KMS-11 (cell line): ENCODE results near the gene CDC37.
A peak's percentile ranks its signal among the peaks of the same experiment; 100 is the strongest.
"Not testable (repeated sequence)": the region's sequence is repeated elsewhere in the genome, so short reads cannot be mapped to it uniquely, and the experiment has no call there.

Source experiments
- H2AFZ ChIP-seq: fragments of 200-600 bp; sonication (generic); 2 replicates; pipeline ENCODE4 v1.6.1; 2016; ENCODE audit warnings: antibody characterized with exemption, mixed run types, low read depth
- H3K27ac ChIP-seq: fragments of 200-600 bp; sonication (generic); 2 replicates; pipeline ENCODE4 v1.6.1; 2016; ENCODE audit warnings: mild to moderate bottlenecking, mixed run types
- H3K27me3 ChIP-seq: fragments of 200-600 bp; sonication (generic); 2 replicates; pipeline ENCODE4 v1.6.1; 2017; ENCODE audit warnings: mild to moderate bottlenecking, low read depth, mixed run types, moderate library complexity; ENCODE audit not compliant: insufficient read depth
- H3K36me3 ChIP-seq: fragments of 200-600 bp; sonication (generic); 2 replicates; pipeline ENCODE4 v1.6.1; 2017; ENCODE audit warnings: mild to moderate bottlenecking, mixed run types; ENCODE audit not compliant: insufficient read depth
- H3K4me1 ChIP-seq: fragments of 200-600 bp; sonication (generic); 2 replicates; pipeline ENCODE4 v1.6.1; 2016; ENCODE audit warnings: mild to moderate bottlenecking, low read depth, mixed run types; ENCODE audit not compliant: poor library complexity, severe bottlenecking
- H3K4me2 ChIP-seq: fragments of 200-600 bp; sonication (generic); 2 replicates; pipeline ENCODE4 v1.7.0; 2016; ENCODE audit warnings: mild to moderate bottlenecking, mixed run types
- H3K4me3 ChIP-seq: fragments of 200-600 bp; sonication (generic); IDR thresholded peaks from 2 replicates; pipeline ENCODE4 v1.6.1; 2017; ENCODE audit warnings: low read depth, low read length, mixed read lengths; ENCODE audit not compliant: insufficient read depth
- H3K79me2 ChIP-seq: fragments of 200-600 bp; sonication (generic); 2 replicates; pipeline ENCODE4 v1.6.1; 2016; ENCODE audit warnings: low read depth, mixed run types; ENCODE audit not compliant: insufficient read depth
- H3K9ac ChIP-seq: fragments of 200-600 bp; sonication (generic); 2 replicates; pipeline ENCODE4 v1.6.1; 2016; ENCODE audit warnings: mild to moderate bottlenecking, mixed run types
- H4K20me1 ChIP-seq: fragments of 200-600 bp; sonication (generic); 2 replicates; pipeline ENCODE4 v1.6.1; 2016; ENCODE audit warnings: mild to moderate bottlenecking, mixed run types; ENCODE audit not compliant: insufficient read depth
- CTCF ChIP-seq: fragments of 200-600 bp; sonication (generic); conservative IDR thresholded peaks from 2 replicates; pipeline ENCODE4 v1.6.1; 2017; ENCODE audit warnings: low read depth, mild to moderate bottlenecking, antibody characterized with exemption, low read length, moderate library complexity, mixed read lengths

Gene CDC37

DNA sequence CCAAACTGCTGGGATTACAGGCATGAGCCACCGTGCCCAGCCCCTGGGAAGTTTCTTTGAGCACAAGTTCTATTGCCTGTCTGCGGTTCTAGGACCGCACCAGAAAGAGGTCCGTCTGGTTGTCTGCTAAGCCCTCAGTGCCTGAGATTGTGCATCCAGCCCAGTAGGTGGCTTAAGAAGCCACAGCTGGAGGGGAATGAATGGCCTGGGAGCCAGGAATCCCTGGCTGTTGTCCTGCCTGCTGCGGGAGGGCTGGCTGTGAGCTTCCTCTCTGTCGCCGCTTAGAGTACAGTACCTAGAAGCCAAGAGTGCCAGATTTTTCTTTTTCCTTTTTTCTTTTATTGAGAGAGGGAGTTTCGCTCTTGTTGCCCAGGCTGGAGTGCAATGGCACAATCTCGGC, 18.8 kb downstream of the CDC37 start:
- no peak overlapping the region for H3K4me2 ChIP-seq
- H3K9ac ChIP-seq: no peak overlapping the region
- H4K20me1 ChIP-seq: no peaks in the 10 kb centered on the region
- H3K79me2 ChIP-seq: peaks cover 8% of the 10 kb centered on the region; the same call in 1 of the 2 replicates
- H3K27me3 ChIP-seq: no peaks in the 10 kb centered on the region
- no peak for TF ChIP-seq CTCF
- H3K4me1 ChIP-seq: peaks cover 41% of the 10 kb centered on the region
- H2AFZ ChIP-seq: no peak overlapping the region
- no peak overlapping the region for H3K27ac ChIP-seq
- H3K4me3 ChIP-seq: no peak overlapping the region
- no peaks in the 10 kb centered on the region for H3K36me3 ChIP-seq

- not testable (repeated sequence) for H2AFZ ChIP-seq, H3K36me3 ChIP-seq, H3K27ac ChIP-seq, H3K4me2 ChIP-seq, H3K9ac ChIP-seq, H3K4me3 ChIP-seq, H3K27me3 ChIP-seq, H4K20me1 ChIP-seq
- peaks cover 33% of the 10 kb centered on the region for H3K4me1 ChIP-seq
- peaks cover 16% of the 10 kb centered on the region; the same call in 1 of the 2 replicates for H3K79me2 ChIP-seq
Measured at GRCh38 chr19:10383223-10383499, 20.2 kb downstream of the CDC37 start.

DNA sequence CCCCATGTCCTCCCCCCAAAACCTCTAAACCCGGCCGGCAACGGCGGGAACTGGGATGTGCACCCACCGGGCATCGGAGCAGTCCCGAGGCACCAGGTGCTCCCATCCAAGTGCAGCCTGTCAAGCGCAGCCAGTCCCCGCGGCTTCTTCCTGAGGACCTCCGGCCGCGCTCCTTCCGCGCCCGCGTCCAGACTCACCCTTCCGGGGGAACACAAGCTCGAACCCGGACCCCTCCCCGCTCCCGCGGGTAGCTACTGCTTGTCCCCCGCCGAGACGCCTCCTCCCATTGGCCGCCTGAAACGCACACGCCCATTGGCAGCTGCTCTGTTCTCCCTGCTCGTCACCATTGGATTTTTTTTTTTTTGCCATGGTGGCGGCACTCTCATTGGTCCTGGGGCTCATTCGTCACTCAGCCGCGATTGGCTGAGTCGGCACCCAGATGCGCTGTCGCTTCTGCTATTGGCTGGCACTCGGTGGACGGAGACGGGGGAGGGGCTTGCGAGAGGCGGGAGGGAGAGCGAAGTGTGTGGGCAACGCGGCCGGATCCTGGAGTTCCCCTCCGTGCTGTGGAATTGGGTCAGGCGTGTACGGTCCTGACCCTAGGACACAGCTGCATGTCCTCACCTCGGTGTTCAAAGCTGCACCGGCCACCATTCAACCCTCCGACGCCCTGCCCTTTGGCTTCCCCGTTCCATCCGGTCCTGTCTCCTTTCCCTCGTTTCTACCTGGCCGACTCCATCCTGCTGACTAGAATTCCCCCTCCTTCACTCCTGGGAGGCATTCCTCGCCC, 22.8 kb downstream of the CDC37 start, which contains the start of gene TYK2:
Gene TYK2 (minus strand): TSS at position 260 of the 790 bp plus-strand sequence. CDS start 2,166 bp downstream, outside the sequence.
- TF ChIP-seq CTCF: no peak
- Histone ChIP-seq H3K4me1 (peaks cover 13% of the 10 kb centered on the region), H3K9ac (peak within 1 kb of the TSS; percentile 79), H2AFZ (peak within 1 kb of the TSS; percentile 99), H4K20me1 (no peaks in the 10 kb centered on the region), H3K79me2 (peaks cover 17% of the 10 kb centered on the region; the same call in 1 of the 2 replicates), H3K4me3 (no peak within 1 kb of the TSS), H3K36me3 (no peaks in the 10 kb centered on the region), H3K27ac (peak within 1 kb of the TSS; percentile 57), H3K4me2 (peak within 1 kb of the TSS; percentile 94), H3K27me3 (no peaks in the 10 kb centered on the region)

- no peaks in the 10 kb centered on the region for H4K20me1 ChIP-seq
- peak overlapping the region; percentile 79 for H3K9ac ChIP-seq
- no peaks in the 10 kb centered on the region for H3K36me3 ChIP-seq
- H3K4me2 ChIP-seq: peak overlapping the region; percentile 94
- peak overlapping the region; percentile 49 for H3K27ac ChIP-seq
- no peak for TF ChIP-seq CTCF
- peaks cover 13% of the 10 kb centered on the region for H3K4me1 ChIP-seq
- peaks cover 17% of the 10 kb centered on the region; the same call in 1 of the 2 replicates for H3K79me2 ChIP-seq
- H3K27me3 ChIP-seq: no peaks in the 10 kb centered on the region
- H3K4me3 ChIP-seq: no peak overlapping the region
- H2AFZ ChIP-seq: peak overlapping the region; percentile 99
Measured at GRCh38 chr19:10379880-10380312, 23.4 kb downstream of the CDC37 start.

DNA sequence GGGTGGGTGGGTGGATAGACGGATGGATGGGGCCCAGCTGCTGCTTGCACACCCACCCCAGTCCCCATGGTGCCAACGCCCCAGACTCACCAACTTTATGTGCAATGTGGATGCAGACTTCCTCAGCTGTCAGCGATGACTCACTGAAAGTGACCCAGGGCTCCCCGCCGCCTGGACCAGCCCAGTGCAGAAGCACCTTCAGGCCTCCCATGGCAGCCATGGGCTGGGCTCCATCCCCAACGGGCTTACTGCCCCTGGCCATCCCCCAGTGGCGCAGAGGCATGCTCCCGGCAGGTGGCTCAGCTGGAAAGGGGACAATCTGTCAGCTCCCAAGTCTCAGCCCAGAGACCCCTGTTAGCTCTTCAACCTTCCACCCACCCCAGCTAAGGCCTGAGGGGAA, 25.2 kb downstream of the CDC37 start:
- Histone ChIP-seq H3K4me1 (peaks cover 13% of the 10 kb centered on the region), H3K4me3 (no peak overlapping the region), H3K9ac (no peak overlapping the region), H2AFZ (no peak overlapping the region), H3K4me2 (no peak overlapping the region), H3K36me3 (no peaks in the 10 kb centered on the region), H4K20me1 (no peaks in the 10 kb centered on the region), H3K27ac (no peak overlapping the region), H3K79me2 (peaks cover 17% of the 10 kb centered on the region; the same call in 1 of the 2 replicates), H3K27me3 (no peaks in the 10 kb centered on the region)
- TF ChIP-seq CTCF: no peak

DNA sequence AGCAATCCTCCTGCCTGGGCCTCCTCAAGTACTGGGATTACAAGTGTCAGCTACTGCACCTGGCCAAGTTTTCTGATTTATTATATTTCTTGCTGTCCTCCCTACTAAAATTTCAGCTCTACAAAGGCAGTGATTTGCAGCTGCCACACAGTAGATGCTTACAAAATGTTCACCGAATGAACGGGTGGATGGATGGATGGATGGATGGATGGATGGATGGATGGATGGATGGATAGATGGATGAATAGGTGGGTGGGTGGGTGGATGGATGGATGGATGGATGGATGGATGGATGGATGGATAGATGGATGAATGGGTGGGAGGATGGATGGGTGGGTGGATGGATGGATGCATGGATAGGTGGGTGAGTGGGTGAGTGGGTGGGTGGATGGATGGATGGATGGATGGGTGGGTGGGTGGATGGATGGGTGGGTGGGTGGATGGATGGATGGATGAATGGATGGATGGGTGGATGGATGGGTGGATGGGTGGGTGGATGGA, 26.2 kb downstream of the CDC37 start:
- H3K4me3 ChIP-seq, H3K9ac ChIP-seq, H2AFZ ChIP-seq, H4K20me1 ChIP-seq, H3K36me3 ChIP-seq, H3K27ac ChIP-seq, H3K27me3 ChIP-seq, H3K4me2 ChIP-seq: not testable (repeated sequence)
- Histone ChIP-seq H3K79me2 (peaks cover 17% of the 10 kb centered on the region; the same call in 1 of the 2 replicates), H3K4me1 (peaks cover 10% of the 10 kb centered on the region)
